Astrocyte (in vitro differentiated cells and primary cell): ENCODE results near the gene ITGB2. TPM values are rescaled to one million over a fixed set of nuclear protein-coding genes. Genes with fewer than 3 reads are reported as not detected.
A peak's percentile ranks its signal among the peaks of the same experiment; 100 is the strongest.
"Not testable (repeated sequence)": the region's sequence is repeated elsewhere in the genome, so short reads cannot be mapped to it uniquely, and the experiment has no call there.

Source experiments
- DNase-seq: peaks from one replicate; pipeline ENCODE4 v3.0.0-alpha.2; 2010; ENCODE audit warnings: low read depth
- FAIRE-seq: peaks from 2 replicates; lab custom pipeline; 2011; peaks lifted over from hg19 to GRCh38; lab: Jason Lieb, UNC
- H2AFZ ChIP-seq: 2 replicates; pipeline ENCODE4 v1.6.0; 2012; ENCODE audit warnings: low read depth, low read length, inconsistent platforms
- H3K27ac ChIP-seq: 2 replicates; pipeline ENCODE4 v1.5.1; 2011; ENCODE audit warnings: low read depth, low read length, inconsistent platforms
- H3K27me3 ChIP-seq: 2 replicates; pipeline ENCODE4 v1.6.0; 2011; ENCODE audit warnings: low read length, inconsistent platforms; ENCODE audit not compliant: insufficient read depth
- H3K36me3 ChIP-seq: 2 replicates; pipeline ENCODE4 v1.5.1; 2011; ENCODE audit warnings: low read length, inconsistent platforms; ENCODE audit not compliant: insufficient read depth
- H3K4me1 ChIP-seq: 2 replicates; pipeline ENCODE4 v1.5.1; 2011; ENCODE audit warnings: low read length, inconsistent platforms; ENCODE audit not compliant: insufficient read depth
- H3K4me2 ChIP-seq: 2 replicates; pipeline ENCODE4 v1.6.0; 2012; ENCODE audit warnings: low read length, inconsistent platforms
- H3K4me3 ChIP-seq: 2 replicates; pipeline ENCODE4 v1.5.1; 2011; ENCODE audit warnings: low read depth, mild to moderate bottlenecking, low read length, inconsistent platforms; ENCODE audit not compliant: insufficient read depth
- H3K79me2 ChIP-seq: 2 replicates; pipeline ENCODE4 v1.6.0; 2012; ENCODE audit warnings: mild to moderate bottlenecking, low read length, inconsistent platforms; ENCODE audit not compliant: insufficient read depth
- H3K9ac ChIP-seq: 2 replicates; pipeline ENCODE4 v1.6.0; 2012; ENCODE audit warnings: mild to moderate bottlenecking, low read length, inconsistent platforms
- H3K9me3 ChIP-seq: 2 replicates; pipeline ENCODE4 v1.5.1; 2012; ENCODE audit warnings: low read depth, mild to moderate bottlenecking, low read length, inconsistent platforms; ENCODE audit not compliant: insufficient read depth
- H4K20me1 ChIP-seq: 2 replicates; pipeline ENCODE4 v1.6.0; 2012; ENCODE audit warnings: low read length, inconsistent platforms; ENCODE audit not compliant: insufficient read depth
- H3K27ac Mint-ChIP-seq: one replicate; pipeline ENCODE4 v1.8.0; 2021; ENCODE audit warnings: mild to moderate bottlenecking, mixed read lengths; ENCODE audit not compliant: unreplicated experiment
- H3K27me3 Mint-ChIP-seq: one replicate; pipeline ENCODE4 v1.8.0; 2021; ENCODE audit warnings: low read depth, mixed read lengths; ENCODE audit not compliant: unreplicated experiment
- H3K36me3 Mint-ChIP-seq: one replicate; pipeline ENCODE4 v1.8.0; 2021; ENCODE audit warnings: low read depth, mixed read lengths; ENCODE audit not compliant: unreplicated experiment
- H3K4me1 Mint-ChIP-seq: one replicate; pipeline ENCODE4 v1.8.0; 2021; ENCODE audit warnings: low read depth, mixed read lengths; ENCODE audit not compliant: unreplicated experiment
- H3K4me3 Mint-ChIP-seq: one replicate; pipeline ENCODE4 v1.8.0; 2021; ENCODE audit warnings: mild to moderate bottlenecking, moderate library complexity, mixed read lengths; ENCODE audit not compliant: unreplicated experiment
- H3K9me3 Mint-ChIP-seq: one replicate; pipeline ENCODE4 v1.8.0; 2021; ENCODE audit warnings: mild to moderate bottlenecking, mixed read lengths; ENCODE audit not compliant: unreplicated experiment
- EZH2 ChIP-seq: IDR thresholded peaks from 2 replicates; pipeline ENCODE4 v1.6.1; 2012; ENCODE audit warnings: mild to moderate bottlenecking, low read length, inconsistent platforms; ENCODE audit not compliant: insufficient read depth
- total RNA-seq: library from RNA; stranded (reverse); gene quantifications from 2 replicates; pipeline ENCODE4 v1.2.1, GENCODE V29; 2021
- TF ChIP-seq, protein P1 (sequence below): IDR thresholded peaks from 2 replicates; pipeline ENCODE4 v1.5.1; 2011; ENCODE audit warnings: low read depth, mild to moderate bottlenecking, inconsistent platforms, low read length, moderate library complexity; ENCODE audit not compliant: insufficient read depth

ITGB2 gene
- total RNA-seq, 1 donor from 2014 or later: 0.61 TPM

DNA sequence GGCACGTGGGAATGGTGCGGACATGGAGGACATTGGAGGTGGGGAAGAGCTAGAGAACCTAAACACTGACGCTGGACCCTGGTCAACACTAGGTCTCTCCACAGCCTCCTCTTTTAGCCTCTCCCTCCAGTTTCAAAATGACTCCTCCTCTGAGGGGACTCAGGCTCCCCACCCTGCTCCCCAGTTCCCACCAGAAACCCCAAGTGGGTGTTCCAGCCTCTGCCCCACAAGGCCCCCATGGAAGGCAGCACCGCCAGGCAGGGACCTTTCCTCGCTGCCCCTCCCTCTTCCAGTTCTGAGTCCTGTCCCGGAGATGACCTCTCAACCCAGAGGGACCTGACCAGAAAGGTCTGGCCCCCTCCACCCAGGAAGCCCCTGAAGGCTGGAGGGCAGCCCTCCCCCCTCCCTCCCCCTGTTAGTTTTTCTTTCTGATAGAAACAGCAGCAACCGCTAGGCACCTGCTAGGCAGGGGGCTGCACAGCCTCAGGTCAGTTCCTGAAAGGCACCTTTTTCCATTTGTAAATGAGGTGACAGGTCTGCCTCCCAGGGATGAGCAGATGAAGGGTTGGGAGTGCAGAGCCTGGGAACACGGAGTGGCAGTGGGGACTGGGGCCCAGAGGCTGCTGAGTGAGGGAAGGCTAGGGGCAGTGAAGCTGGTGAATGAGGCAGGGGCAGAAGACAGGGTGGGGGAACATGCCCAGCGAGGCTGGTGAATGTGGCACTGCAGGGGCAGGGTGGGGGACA, 9.3 kb upstream of the ITGB2 start:
- no peak for FAIRE-seq
- Mint-ChIP-seq H3K4me1 (peaks cover 22% of the 10 kb centered on the region), H3K4me3 (no peak overlapping the region), H3K27ac (peak overlapping the region; percentile 34), H3K27me3 (peaks cover 55% of the 10 kb centered on the region), H3K36me3 (peaks cover 2% of the 10 kb centered on the region), H3K9me3 (no peaks in the 10 kb centered on the region)
- H3K27ac ChIP-seq: no peak overlapping the region
- DNase-seq: no peak
- H3K4me1 ChIP-seq: peaks cover 41% of the 10 kb centered on the region
- TF ChIP-seq EZH2: no peak
- TF ChIP-seq, protein P1, sequence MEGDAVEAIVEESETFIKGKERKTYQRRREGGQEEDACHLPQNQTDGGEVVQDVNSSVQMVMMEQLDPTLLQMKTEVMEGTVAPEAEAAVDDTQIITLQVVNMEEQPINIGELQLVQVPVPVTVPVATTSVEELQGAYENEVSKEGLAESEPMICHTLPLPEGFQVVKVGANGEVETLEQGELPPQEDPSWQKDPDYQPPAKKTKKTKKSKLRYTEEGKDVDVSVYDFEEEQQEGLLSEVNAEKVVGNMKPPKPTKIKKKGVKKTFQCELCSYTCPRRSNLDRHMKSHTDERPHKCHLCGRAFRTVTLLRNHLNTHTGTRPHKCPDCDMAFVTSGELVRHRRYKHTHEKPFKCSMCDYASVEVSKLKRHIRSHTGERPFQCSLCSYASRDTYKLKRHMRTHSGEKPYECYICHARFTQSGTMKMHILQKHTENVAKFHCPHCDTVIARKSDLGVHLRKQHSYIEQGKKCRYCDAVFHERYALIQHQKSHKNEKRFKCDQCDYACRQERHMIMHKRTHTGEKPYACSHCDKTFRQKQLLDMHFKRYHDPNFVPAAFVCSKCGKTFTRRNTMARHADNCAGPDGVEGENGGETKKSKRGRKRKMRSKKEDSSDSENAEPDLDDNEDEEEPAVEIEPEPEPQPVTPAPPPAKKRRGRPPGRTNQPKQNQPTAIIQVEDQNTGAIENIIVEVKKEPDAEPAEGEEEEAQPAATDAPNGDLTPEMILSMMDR: no peak
- H3K4me2 ChIP-seq: no peak overlapping the region
- peaks cover 63% of the 10 kb centered on the region for H4K20me1 ChIP-seq
- H3K79me2 ChIP-seq: no peaks in the 10 kb centered on the region
- no peak overlapping the region for H3K4me3 ChIP-seq
- H2AFZ ChIP-seq: no peak overlapping the region
- H3K27me3 ChIP-seq: peaks cover 31% of the 10 kb centered on the region
- H3K9ac ChIP-seq: no peak overlapping the region
- no peaks in the 10 kb centered on the region for H3K9me3 ChIP-seq
- H3K36me3 ChIP-seq: no peaks in the 10 kb centered on the region

DNA sequence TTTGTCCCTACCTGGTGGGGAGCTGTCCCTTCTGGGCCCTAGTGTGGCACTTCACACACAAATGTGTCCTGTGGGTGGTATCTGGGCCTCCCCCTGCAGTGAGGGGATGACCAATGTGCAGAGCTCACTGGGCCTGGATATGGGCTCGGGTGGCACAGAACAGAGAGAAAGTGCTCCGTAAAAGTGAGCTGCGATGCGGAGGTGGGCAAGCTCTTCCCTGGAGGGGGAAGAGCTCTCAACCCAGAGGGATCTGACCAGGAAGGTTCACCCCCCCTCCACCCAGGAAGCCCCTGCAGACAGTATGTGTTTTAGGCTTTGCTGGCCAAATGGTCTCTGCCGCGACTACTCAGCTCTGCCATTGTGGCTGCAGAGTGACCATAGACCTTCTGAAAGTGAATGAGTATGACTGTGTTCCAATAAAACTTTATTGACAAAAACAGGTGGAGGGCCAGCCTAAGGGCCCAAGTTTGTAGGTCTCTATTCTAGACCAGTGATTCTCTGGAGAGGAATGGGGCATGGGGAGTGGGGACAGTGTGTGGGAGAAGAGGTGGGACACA, 8.6 kb upstream of the ITGB2 start:
- Mint-ChIP-seq H3K9me3 (no peaks in the 10 kb centered on the region), H3K4me1 (peaks cover 22% of the 10 kb centered on the region), H3K36me3 (peaks cover 2% of the 10 kb centered on the region), H3K27ac (no peak overlapping the region), H3K4me3 (no peak overlapping the region), H3K27me3 (peaks cover 55% of the 10 kb centered on the region)
- Histone ChIP-seq H3K4me1 (peaks cover 41% of the 10 kb centered on the region), H2AFZ (no peak overlapping the region), H4K20me1 (peaks cover 60% of the 10 kb centered on the region), H3K4me2 (peak overlapping the region; percentile 29), H3K36me3 (no peaks in the 10 kb centered on the region), H3K9me3 (no peaks in the 10 kb centered on the region), H3K27ac (no peak overlapping the region), H3K4me3 (no peak overlapping the region), H3K27me3 (peaks cover 34% of the 10 kb centered on the region), H3K9ac (no peak overlapping the region), H3K79me2 (no peaks in the 10 kb centered on the region)
- TF ChIP-seq, protein P1: no peak
- no peak for TF ChIP-seq EZH2
- DNase-seq (no peak), FAIRE-seq (no peak)

DNA sequence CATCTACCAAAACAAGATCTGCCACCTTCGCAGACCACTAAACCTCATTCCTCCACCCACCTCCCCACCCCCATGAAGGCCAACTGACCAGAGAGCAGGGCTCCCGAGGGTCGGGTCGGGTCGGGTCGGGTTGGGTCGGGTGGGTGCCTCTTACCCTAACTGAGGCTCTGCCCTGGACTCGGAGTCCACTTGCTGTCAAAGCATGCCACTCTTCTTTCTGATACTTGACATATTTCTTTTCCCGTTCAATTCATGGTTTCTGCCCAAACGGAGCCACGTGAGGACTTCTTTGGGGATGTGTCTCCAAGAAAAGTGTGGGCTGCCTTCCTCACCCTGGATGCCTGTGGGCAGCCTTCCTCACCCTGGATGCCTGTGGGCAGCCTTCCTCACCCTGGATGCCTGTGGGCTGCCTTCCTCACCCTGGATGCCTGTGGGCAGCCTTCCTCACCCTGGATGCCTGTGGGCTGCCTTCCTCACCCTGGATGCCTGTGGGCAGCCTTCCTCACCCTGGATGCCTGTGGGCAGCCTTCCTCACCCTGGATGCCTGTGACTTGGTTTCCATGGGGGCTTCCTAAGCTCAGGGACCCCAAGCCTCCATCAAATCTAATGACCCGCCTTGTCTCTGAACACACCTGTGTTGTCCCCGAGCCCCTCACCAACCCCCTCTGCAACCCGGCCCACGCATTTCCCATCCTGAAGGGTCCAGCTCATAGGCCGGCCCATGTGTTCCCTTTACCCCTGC, 8.0 kb upstream of the ITGB2 start:
- Histone ChIP-seq H3K27ac (peak overlapping the region; percentile 51), H3K27me3 (peaks cover 35% of the 10 kb centered on the region), H3K9ac (peak overlapping the region; percentile 57), H3K4me2 (peak overlapping the region; percentile 83), H4K20me1 (peaks cover 54% of the 10 kb centered on the region), H3K4me1 (peaks cover 41% of the 10 kb centered on the region)
- H3K9me3 Mint-ChIP-seq, H2AFZ ChIP-seq, H3K36me3 Mint-ChIP-seq, H3K36me3 ChIP-seq, H3K4me3 Mint-ChIP-seq, H3K4me3 ChIP-seq, H3K9me3 ChIP-seq, H3K79me2 ChIP-seq: not testable (repeated sequence)
- Mint-ChIP-seq H3K27ac (peak overlapping the region; percentile 95), H3K27me3 (peaks cover 55% of the 10 kb centered on the region), H3K4me1 (peaks cover 22% of the 10 kb centered on the region)
- FAIRE-seq (peak; percentile 100), DNase-seq (peak; percentile 78)
